AG10803 (cell line): ENCODE measurements around the gene PDLIM1.

ENCODE experiments used
- DNase-seq: peaks from one replicate; pipeline ENCODE4 v3.0.0; 2010; ENCODE audit warnings: low read depth
- H3K4me3 ChIP-seq: 2 replicates; pipeline ENCODE4 v1.5.1; 2011; ENCODE audit warnings: mild to moderate bottlenecking, low read length, control low read depth
- CTCF ChIP-seq: conservative IDR thresholded peaks from 2 replicates; pipeline ENCODE4 v1.5.1; 2011; ENCODE audit warnings: mild to moderate bottlenecking, low read length, control low read depth, inconsistent platforms

PDLIM1 gene

GRCh38 chr10:95333997-95334804, 43.4 kb upstream of the PDLIM1 start:
- no peak overlapping the region for H3K4me3 ChIP-seq
- peak; percentile 87 for DNase-seq
- no peak for TF ChIP-seq CTCF

- TF ChIP-seq CTCF = no peak
- H3K4me3 ChIP-seq = no peak overlapping the region
- no peak for DNase-seq
Measured at GRCh38 chr10:95332666-95333249, 42.0 kb upstream of the PDLIM1 start.

GRCh38 chr10:95331596-95332130, 40.9 kb upstream of the PDLIM1 start:
- TF ChIP-seq CTCF = no peak
- no peak overlapping the region for H3K4me3 ChIP-seq
- no peak for DNase-seq

GRCh38 chr10:95330966-95331453, 40.2 kb upstream of the PDLIM1 start:
- H3K4me3 ChIP-seq = no peak overlapping the region
- TF ChIP-seq CTCF = no peak
- DNase-seq = no peak

GRCh38 chr10:95329296-95329695, 38.5 kb upstream of the PDLIM1 start:
- no peak overlapping the region for H3K4me3 ChIP-seq
- DNase-seq = no peak

GRCh38 chr10:95328013-95328412, 37.2 kb upstream of the PDLIM1 start:
- no peak overlapping the region for H3K4me3 ChIP-seq
- no peak for TF ChIP-seq CTCF
- DNase-seq = no peak

More at GRCh38 chr10:95329296-95329695, 38.5 kb upstream of the PDLIM1 start:
- no peak for TF ChIP-seq CTCF

- peak; percentile 52 for DNase-seq
- H3K4me3 ChIP-seq = no peak overlapping the region
- TF ChIP-seq CTCF = no peak
Measured at GRCh38 chr10:95327367-95327766, 36.6 kb upstream of the PDLIM1 start.
